Esophagus mucosa (tissue), 1 donor: ENCODE results near the gene NWD2. TPM values are rescaled to one million over a fixed set of nuclear protein-coding genes. Genes with fewer than 3 reads are reported as not detected.
A peak's percentile ranks its signal among the peaks of the same experiment; 100 is the strongest.

Experiments
- ATAC-seq: fragments of 200-7000 bp; cut with Tn5 transposase; one replicate; pipeline ENCODE4 v1.9.1; 2020
- total RNA-seq: library from RNA; stranded (reverse); gene quantifications from one replicate; pipeline ENCODE4 v1.2.4, GENCODE V29; 2023
- donor health status: DM: yes; HTN: yes; CAD: no.

Gene NWD2
- total RNA-seq, 1 donor from 2014 or later: 0.08 TPM

- no peak for ATAC-seq
Observed at GRCh38 chr4:37442062-37442323, 197.4 kb downstream of the NWD2 start.

GRCh38 chr4:37443137-37443536, 198.6 kb downstream of the NWD2 start:
- ATAC-seq: no peak

DNA sequence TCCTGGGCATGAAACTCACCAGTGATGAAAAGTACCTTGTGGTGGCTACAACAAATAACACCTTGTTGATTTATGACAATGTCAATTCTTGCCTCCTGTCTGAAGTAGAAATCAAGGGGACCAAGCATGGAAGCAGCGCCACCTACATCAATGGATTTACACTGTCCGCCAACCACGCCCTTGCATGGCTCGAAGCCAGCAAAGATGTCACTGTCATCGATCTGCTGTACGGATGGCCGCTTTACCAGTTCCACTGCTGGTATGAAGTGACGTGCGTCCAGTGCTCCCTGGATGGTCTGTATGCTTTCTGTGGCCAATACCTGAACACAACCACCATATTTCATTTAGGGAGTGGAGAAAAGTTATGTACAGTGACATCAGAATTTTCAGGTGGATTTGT, 200.5 kb downstream of the NWD2 start:
- ATAC-seq: no peak

DNA sequence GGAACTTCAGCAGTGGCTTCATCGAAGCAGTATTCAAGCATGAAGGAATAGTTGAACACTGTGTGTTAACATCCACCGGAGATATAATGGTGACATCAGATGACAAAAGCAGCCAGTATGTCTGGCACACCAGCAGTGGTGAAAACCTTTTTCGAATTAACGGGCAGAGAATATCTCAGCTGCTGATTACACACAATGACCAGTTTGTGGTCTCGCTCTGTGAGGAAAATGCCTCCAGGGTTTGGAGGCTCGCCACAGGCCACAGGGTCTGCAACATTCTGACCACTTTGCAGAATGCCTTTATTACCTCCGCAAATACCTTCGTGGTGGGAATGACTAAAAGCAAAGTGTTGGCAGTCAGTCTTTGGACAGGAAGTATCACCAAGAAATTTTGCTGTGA, 201.5 kb downstream of the NWD2 start:
- no peak for ATAC-seq

- ATAC-seq: no peak
Observed at GRCh38 chr4:37447886-37448285, 203.3 kb downstream of the NWD2 start.

DNA sequence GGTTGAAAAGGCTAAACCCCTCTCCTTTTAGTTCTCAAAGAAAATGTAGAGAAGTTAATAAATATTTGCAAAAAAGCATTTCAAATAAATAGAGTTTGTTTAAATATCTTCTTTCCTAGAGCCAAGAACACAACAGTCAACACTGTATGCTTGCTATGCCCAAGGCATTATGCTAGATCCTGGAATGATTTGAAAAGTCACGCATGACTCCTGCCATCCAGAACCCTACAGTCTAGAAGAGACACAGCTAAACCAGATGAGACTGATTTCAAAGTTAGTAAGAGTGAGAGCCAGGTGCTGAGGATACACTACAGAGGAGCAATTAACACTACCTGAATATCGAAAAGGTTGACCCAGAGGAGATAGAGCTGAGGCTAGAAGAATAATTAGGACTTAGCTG, 205.8 kb downstream of the NWD2 start:
- no peak for ATAC-seq

DNA sequence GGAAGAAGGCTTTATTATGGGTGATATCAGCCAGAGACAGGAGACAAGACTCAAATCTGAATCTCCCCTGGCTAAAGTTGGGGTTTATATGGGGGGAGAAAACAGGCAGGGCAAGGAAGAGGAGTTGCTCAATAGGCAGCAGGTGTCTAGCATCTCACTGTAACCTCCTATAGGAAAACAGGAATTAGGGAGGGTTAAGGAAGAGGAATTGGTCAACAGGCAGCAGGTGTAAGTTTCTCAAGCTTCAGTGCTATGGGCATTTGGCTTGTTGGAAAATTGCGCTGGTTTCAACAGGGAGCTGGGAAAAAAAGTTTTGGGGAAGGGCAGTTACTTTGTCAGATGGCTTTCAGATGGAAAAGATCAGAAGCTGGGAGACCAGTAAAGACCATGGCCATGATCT, 206.4 kb downstream of the NWD2 start:
- ATAC-seq: no peak

- ATAC-seq: no peak
Observed at GRCh38 chr4:37451656-37452055, 207.1 kb downstream of the NWD2 start.

GRCh38 chr4:37452952-37453280, 208.4 kb downstream of the NWD2 start:
- ATAC-seq: peak; percentile 78

GRCh38 chr4:37453281-37453998, 208.9 kb downstream of the NWD2 start:
- ATAC-seq: peak; percentile 89

DNA sequence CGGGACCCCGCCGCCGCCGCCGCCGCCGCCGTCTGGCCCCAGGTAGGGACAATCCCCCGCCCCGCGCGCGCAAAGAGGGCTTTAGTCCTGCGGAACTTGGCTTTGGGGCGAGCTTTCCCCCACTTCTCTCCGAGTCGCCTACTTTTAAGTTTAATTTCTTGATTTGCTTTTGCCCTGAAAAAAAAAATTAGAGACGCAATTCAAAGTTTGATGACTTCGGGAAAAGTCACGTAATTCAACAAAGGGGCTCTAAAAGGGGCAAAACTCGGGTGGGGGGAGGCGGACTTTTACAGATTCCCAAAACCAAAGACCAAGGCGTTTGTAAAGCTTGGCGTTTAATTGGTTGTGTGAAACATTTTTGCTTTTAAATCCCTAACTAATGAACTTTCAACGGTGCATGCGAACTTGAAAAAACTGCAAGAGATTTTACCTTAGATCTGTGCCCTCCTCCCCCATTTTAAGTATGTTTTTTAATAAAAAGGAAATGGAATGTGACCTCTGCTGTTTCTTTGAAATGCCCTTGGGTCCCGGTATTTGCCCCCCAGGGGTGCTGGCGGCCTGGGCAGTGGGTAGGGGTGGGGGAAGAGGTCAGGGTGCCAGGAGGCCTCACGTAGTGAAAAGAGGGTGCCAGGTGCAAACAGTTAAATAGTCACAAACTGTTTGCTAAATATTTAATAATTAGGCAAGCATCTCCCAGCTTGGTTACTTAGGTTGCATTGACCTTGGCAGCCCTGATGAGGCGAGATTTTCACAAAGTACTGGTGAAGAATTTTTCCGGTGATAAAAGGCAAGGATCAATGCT, 209.7 kb downstream of the NWD2 start:
- no peak for ATAC-seq

- no peak for ATAC-seq
Observed at GRCh38 chr4:37455301-37456131, 211.0 kb downstream of the NWD2 start.

DNA sequence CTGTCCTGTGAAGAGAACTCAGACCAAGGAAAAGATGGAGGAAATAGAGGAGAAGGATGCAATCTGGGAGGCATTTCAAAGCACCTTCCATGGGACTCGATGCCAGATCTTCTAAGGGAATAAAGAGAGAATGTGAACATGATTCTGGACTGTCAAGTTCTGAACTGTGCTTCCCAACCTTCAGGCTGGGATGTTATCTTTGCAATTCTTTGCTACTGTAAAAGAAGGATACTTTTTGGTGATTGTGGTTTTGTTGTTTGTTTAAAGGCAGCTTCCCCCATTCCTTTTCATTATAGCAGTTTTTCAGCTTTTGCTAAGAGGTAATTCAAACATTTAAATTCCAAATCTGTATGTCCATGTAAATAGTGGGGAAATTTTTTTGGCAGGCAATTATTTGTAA, 217.3 kb downstream of the NWD2 start:
- ATAC-seq: no peak

DNA sequence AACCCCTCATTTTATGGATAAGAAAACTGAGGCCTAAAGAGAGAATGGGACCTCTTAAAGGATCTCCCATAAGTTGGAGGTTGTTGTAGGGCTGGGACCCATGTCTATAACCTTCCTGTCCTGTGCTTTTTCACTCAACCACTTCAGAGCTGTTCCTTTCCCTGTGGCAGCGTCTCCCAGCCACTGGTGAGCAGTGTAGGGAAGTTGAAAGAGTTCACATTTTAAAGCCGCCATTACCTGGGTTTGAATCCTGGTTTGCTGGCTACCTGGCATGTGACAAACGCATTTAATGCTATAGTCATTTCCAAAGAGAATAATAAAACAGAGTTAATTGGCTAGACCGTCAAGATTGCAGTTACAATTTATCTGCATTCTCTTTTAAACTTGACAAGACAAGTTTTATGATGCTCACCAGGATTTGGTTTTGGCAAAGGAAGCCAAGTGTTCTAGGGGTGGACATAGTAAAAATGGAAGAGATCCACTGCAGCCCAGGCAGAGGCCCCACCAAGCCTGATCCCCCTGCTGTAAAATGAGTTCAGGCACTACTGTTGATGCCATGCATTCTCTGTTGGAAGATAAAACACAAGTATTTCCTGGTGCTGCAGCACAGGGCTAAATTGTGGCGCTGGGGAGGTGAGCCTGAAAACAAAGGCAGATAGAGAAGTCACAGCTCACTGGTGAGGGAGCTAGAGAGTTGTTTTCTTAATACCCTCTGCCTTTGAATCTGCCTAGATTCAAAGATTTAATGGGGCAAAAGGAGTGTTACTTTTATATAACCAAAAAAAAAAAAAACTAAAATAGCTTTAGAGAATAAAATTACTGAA, 218.7 kb downstream of the NWD2 start:
- no peak for ATAC-seq

GRCh38 chr4:37464373-37465128, 220.0 kb downstream of the NWD2 start:
- peak; percentile 47 for ATAC-seq

DNA sequence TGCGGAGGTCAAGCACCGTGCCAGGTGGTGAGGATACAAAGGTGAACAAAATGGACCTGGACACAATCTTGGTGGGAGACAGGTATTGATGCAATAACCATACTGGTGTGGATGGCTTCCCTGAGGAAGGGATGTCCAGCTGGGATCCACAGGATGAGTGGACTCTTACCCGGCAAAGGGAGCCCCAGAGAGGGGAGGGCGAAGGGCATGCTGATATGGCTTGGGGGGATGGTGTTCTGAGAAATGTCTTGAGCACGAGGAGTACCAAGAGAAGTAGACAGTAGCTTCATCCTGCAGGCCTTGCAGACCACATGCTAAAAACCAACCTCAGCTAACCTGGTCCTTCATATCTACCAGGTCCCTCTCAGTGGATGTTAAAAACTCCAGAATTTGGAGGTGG, 220.8 kb downstream of the NWD2 start:
- ATAC-seq: no peak

DNA sequence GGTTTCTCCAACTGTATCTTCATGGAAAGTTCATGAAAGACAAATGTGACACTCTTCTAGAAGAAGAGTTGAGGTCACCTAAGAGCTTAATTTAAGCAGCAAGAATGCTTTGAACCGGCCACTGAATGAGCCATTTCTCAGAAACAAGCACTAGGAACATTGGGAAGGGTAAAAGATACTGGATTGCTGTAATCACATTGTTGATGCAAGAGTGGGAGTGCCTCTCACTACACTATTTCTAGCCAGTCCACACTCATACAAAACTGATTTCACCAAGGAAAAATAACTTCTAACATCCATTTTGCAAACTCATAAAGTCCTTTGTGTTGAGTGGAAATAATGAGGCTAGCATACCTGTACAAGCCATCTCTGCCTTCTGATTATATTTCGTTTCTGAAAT, 221.3 kb downstream of the NWD2 start:
- ATAC-seq: no peak

- no peak for ATAC-seq
Observed at GRCh38 chr4:37467223-37467622, 222.7 kb downstream of the NWD2 start.

DNA sequence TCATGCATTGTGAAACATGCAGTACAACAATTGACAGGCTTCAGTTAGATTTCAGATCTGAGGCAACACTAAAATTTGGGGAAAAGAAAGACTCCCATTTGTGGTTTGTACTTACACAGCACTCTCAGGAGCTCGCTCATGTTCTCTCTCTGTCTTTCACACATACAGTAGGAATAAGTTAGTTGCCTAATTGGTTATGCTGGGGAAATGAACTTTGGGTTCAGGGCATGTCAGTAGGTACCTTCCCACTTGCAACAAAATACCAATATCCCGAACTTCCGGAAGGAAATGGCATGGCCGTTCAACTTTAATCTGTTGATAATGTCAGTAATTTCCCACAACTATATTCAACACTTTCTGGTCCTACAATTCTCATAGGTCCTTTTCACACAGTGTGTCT, 223.3 kb downstream of the NWD2 start:
- ATAC-seq: no peak

GRCh38 chr4:37469286-37469685, 224.7 kb downstream of the NWD2 start:
- no peak for ATAC-seq

DNA sequence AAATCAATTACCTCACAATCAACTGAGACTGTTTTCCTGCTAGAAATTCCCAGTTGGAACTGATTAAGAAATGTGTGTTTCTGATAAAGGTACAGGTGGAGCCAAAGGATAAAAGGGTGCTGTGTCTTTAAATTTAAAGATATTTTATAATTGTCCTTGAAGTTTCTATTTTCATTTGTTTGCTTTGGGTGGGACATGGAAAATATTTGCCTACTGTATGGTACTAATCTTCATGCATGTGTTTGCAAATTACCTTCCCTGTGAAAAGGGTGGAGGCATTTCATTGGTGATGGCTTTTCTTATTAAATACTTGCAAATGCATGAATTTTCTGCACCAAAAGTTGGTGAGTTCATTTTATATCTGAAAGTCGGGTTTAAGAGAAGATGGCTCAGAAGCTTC, 225.7 kb downstream of the NWD2 start:
- ATAC-seq: no peak

DNA sequence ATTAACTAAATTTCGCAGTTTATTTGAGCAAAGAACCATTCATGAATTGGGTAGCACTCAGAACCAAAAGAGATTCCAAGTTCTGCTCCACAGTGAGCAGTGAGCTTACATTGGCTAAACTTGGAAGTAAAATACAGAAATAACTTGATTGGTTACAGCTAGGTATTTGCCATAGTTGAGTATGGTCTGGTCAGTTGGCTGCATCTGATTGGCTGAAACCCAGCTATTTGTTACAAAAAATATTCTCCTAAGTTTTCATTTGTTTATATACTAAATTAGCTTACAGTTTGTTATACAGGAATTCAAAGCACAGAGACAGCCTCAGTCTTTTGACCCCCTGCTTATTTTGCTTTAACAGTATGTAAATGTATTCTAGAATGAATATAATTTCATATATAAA, 226.6 kb downstream of the NWD2 start:
- no peak for ATAC-seq
